HEK293T (cell line): ENCODE results near the gene NAALADL2.

Experiments
- ELF4 ChIP-seq: fragments of 450-650 bp; IDR thresholded peaks from 2 replicates; pipeline ENCODE4 v1.6.1; 2017; ENCODE audit warnings: antibody characterized with exemption
- SP1 ChIP-seq: fragments of 450-650 bp; IDR thresholded peaks from 2 replicates; pipeline ENCODE4 v1.6.1; 2017
- SUZ12 ChIP-seq: fragments of 450-650 bp; IDR thresholded peaks from 2 replicates; pipeline ENCODE4 v1.6.1; 2016; ENCODE audit warnings: mild to moderate bottlenecking

DNA sequence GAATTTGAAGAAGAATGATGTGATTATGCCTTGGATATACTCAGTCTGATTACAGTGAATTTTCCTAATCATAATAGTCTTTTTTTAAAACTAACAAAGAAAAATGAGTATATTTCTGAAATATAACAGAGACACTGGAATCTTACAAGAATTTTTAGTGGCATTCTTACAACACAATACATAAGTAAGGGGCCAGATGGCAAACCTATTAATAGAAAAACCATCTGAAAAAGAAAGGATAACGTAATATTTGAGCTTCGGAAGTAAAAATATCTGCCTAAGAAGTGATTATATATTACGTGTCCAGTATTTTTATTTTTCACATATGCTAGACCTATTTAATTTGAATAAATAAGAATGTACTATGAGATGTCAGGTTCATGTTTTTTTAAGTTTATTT is 452.8 kb downstream of the NAALADL2 start:
- TF ChIP-seq ELF4 (no peak), SP1 (no peak), SUZ12 (no peak)
